COR-L47 (cell line): Measurements from ENCODE around the gene RAPGEF5.

Source experiments
- DNase-seq: peaks from one replicate; lab custom pipeline; 2025; lab: John Stamatoyannopoulos, UW

Gene RAPGEF5

GRCh38 chr7:22151901-22152300 lies 205.1 kb downstream of the RAPGEF5 start:
- DNase-seq, result no peak

- no peak for DNase-seq
Measured at GRCh38 chr7:22150221-22150620, 206.7 kb downstream of the RAPGEF5 start.

GRCh38 chr7:22147868-22148267 lies 209.1 kb downstream of the RAPGEF5 start:
- no peak for DNase-seq

- no peak for DNase-seq
Measured at GRCh38 chr7:22146961-22147512, 209.9 kb downstream of the RAPGEF5 start.

GRCh38 chr7:22144950-22145349 lies 212.0 kb downstream of the RAPGEF5 start:
- no peak for DNase-seq

GRCh38 chr7:22143491-22143890 lies 213.5 kb downstream of the RAPGEF5 start:
- no peak for DNase-seq

GRCh38 chr7:22142572-22142971 lies 214.4 kb downstream of the RAPGEF5 start:
- no peak for DNase-seq

- no peak for DNase-seq
Measured at GRCh38 chr7:22141355-22141754, 215.6 kb downstream of the RAPGEF5 start.

- no peak for DNase-seq
Measured at GRCh38 chr7:22140578-22140977, 216.4 kb downstream of the RAPGEF5 start.

- DNase-seq, result no peak
Measured at GRCh38 chr7:22138886-22139285, 218.1 kb downstream of the RAPGEF5 start.

GRCh38 chr7:22138106-22138505 lies 218.8 kb downstream of the RAPGEF5 start:
- DNase-seq, result no peak

GRCh38 chr7:22137466-22137865 lies 219.5 kb downstream of the RAPGEF5 start:
- DNase-seq, result no peak

GRCh38 chr7:22137026-22137425 lies 219.9 kb downstream of the RAPGEF5 start:
- no peak for DNase-seq

- no peak for DNase-seq
Measured at GRCh38 chr7:22129819-22130580, 227.0 kb downstream of the RAPGEF5 start.

- no peak for DNase-seq
Measured at GRCh38 chr7:22129166-22129565, 227.8 kb downstream of the RAPGEF5 start.

GRCh38 chr7:22128528-22128920 lies 228.4 kb downstream of the RAPGEF5 start:
- DNase-seq, result no peak

GRCh38 chr7:22127835-22128527 lies 229.0 kb downstream of the RAPGEF5 start:
- DNase-seq, result no peak

GRCh38 chr7:22125436-22125835 lies 231.5 kb downstream of the RAPGEF5 start:
- DNase-seq, result no peak

- DNase-seq, result no peak
Measured at GRCh38 chr7:22124941-22125340, 232.0 kb downstream of the RAPGEF5 start.

GRCh38 chr7:22123139-22123538 lies 233.8 kb downstream of the RAPGEF5 start:
- no peak for DNase-seq

GRCh38 chr7:22121702-22122474 lies 235.1 kb downstream of the RAPGEF5 start:
- DNase-seq, result no peak

GRCh38 chr7:22120391-22121053 lies 236.4 kb downstream of the RAPGEF5 start:
- no peak for DNase-seq
